Pons (tissue), 1 donor: ENCODE measurements around the gene MMEL1.

Experiments used
- DNase-seq: peaks from one replicate; pipeline ENCODE4 v3.0.0-alpha.2; 2016; ENCODE audit warnings: low spot score

MMEL1 gene

DNA sequence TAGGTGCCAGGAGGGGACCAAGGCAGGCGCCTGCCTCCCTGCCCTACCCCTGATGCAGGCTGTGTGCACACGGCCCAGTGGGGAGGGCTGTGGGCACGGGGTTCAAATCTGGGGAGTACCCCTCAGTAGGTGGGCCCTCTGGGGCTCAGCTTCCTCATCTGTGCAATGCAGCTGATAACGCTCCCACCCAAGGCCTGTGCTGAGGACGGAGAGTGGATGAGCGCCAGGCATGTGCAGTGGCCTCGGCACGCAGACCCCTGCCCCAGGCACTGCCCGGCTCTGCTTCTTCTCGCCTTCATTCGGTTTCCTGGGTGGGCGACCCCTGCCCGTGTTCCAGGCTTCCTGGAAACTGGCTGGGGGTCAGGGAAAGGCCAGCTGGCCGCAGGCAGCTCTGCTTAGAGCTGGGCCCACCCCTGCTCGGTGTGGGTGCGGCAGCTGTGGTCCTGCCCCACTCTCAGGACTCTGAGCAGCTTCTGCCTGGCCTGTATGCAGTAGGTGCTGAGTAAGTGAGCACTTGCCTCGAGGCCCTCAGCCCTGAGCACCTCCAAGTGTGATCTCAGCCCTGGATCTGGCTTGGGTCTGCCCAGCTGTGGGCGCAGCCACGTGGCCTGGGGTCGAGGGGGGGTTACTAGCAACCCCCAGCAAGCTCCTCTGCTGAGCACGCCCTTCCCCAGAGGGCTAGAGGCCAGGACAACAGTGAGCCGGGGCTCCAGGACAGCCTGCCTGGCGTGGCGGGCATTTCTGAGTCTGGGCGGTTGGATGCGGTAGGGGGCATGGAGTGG, 88.5 kb downstream of the MMEL1 start:
- DNase-seq, result no peak

DNA sequence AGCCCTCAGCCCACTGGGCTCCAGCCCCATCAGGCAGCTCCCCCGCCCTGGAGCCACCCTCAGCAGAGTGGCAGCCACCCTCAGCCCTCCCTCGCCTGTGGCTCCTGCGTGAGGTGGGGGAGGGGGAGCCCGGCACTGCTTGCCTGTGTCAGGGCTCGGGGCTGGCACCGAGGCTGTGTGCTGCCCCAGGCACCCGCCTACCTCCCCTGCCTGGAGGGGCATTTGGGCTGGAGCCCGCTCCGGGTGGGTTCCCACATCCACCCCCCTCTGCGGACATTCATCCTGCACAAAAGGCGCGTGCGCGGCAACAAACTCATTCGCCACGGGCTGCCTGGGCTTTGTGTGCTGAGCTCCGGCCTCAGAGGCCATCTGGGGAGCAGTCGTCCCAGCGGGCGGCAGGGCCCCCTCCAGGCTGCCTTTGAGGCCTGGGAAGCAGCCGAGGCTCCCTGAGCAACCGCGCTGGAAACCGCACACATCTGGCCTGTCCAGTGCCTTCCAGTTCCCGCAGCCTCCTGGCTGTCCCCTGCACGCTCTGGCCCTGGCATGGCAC, 89.2 kb downstream of the MMEL1 start:
- peak; percentile 55 for DNase-seq

DNA sequence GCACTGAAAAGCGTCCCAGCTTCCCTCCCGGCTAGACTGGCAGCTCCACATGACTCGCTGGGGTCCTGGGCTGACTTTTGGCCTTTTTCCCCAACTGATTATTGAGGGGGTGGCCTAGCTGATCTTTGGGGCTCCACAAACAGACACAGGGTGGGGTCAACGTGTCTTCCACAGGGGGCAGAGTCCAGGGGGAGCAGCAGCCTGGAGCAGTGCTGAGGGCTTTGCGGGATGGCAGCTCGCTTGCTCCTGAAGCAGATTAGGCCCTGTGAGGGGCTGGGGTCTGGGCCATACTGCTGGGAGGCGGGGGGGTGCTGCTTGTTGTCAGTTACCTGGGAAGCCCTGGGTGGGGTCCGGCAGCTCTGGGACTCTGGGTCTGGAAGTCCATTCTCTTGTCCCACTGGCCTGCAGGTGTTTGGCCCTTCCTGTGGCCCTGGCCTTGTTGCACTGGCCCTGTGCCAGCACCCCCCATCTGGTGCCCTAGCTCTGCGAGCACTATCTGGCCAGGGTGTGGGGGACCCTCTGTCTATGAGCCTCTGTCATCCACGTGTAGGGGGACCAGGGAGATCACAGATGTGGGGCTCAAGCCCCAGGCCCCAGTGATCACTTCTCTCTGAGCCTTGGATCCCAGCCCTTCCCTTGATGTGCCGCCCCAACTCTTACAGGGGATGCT, 90.4 kb downstream of the MMEL1 start:
- DNase-seq, result no peak

DNA sequence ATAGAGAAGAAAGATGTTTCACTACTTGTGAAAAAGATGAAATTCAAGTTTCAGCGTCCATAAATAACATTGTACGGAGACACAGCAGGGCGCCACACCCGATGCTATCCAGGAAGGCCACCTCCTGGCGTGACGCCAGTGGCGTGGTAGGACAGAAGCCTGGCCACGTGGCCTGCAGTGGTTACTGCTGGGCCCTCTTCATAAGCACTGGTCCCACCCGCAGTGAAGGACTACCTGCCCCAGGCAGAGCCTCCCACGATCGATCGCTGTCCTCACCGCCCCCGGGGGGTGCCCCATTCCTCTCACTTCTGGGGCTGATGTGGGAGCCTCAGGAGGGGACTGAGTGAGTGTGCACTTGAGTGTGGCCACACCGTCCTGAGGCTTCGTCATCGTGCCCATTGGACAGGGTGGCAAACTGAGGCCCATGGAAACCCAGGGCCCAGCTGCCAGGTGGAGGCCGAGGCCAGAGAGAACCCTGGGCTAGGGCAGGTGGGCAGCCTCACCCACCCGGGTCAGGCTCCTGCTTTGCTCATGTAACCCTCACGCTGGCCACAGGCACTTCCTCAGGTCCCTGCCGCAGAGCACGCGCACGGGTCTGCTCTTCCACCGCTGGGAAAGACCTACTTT, 91.1 kb downstream of the MMEL1 start:
- no peak for DNase-seq

DNA sequence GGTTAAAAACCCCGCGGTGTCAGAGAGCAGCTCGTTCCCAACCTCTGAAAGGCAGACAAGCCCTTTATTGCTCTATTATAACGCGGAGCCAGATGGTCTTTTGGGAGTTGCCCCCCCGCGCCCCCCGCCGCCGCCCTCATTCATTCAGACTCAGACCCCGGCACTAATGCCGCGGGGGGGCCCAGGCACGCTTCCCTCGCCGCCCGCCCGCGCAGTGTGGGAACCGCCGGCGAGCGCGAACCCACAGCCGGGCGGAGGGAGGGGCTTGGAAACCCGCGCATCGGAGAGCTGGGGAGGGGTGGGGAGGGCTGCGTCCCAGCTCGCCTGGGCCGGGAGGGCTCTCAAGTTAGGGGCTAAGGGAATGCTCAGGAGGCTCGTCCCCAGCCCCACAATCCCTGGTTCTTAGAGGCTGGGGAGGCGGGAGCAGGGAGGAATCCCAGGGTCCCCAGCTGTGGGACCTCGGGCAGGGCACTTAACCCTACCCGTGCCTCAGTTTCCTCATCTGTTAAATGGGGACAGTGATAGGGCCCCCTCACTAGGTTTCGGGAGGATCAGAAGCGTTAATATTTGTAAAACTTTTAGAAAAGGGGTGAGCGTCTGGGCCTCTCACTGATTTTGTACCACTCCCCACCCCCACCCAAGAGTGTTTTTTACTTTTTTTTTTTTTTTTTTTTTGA, 91.9 kb downstream of the MMEL1 start:
- no peak for DNase-seq
